WTC11 (cell line): Measurements from ENCODE around the gene COX6B1.

ENCODE experiments used
- CBFB ChIP-seq: sonication (generic); formaldehyde crosslinking; IDR thresholded peaks from 2 replicates; pipeline ENCODE4 v1.8.1; 2022; ENCODE audit warnings: mild to moderate bottlenecking, low read depth, missing genetic modification reagents
- CREM ChIP-seq: sonication (generic); formaldehyde crosslinking; IDR thresholded peaks from 2 replicates; pipeline ENCODE4 v1.8.1; 2022; ENCODE audit warnings: mild to moderate bottlenecking, missing genetic modification reagents, moderate library complexity
- ESRRA ChIP-seq: sonication (generic); formaldehyde crosslinking; IDR thresholded peaks from 2 replicates; pipeline ENCODE4 v1.8.1; 2022; ENCODE audit warnings: mild to moderate bottlenecking, missing genetic modification reagents, borderline replicate concordance
- FOXJ3 ChIP-seq: sonication (generic); formaldehyde crosslinking; IDR thresholded peaks from 2 replicates; pipeline ENCODE4 v1.9.0; 2021; ENCODE audit warnings: missing genetic modification reagents, mild to moderate bottlenecking, borderline replicate concordance
- FOXP1 ChIP-seq: sonication (generic); formaldehyde crosslinking; IDR thresholded peaks from 2 replicates; pipeline ENCODE4 v1.8.0; 2022; ENCODE audit warnings: missing genetic modification reagents, mild to moderate bottlenecking, moderate library complexity, borderline replicate concordance
- JUN ChIP-seq: sonication (generic); formaldehyde crosslinking; IDR thresholded peaks from 2 replicates; pipeline ENCODE4 v1.8.0; 2023; ENCODE audit warnings: mild to moderate bottlenecking, missing genetic modification reagents
- NR2C2 ChIP-seq: sonication (generic); formaldehyde crosslinking; IDR thresholded peaks from 2 replicates; pipeline ENCODE4 v1.8.0; 2022; ENCODE audit warnings: mild to moderate bottlenecking, missing genetic modification reagents
- TF ChIP-seq, protein P1 (sequence below): fragments of 200-600 bp; IDR thresholded peaks from 2 replicates; pipeline ENCODE4 v1.8.0; 2022; ENCODE audit warnings: antibody characterized with exemption
- TF ChIP-seq, protein P2 (sequence below): sonication (generic); formaldehyde crosslinking; IDR thresholded peaks from 2 replicates; pipeline ENCODE4 v1.8.0; 2022; ENCODE audit warnings: mild to moderate bottlenecking, missing genetic modification reagents
- TF ChIP-seq, protein P3 (sequence below): sonication (generic); formaldehyde crosslinking; IDR thresholded peaks from 2 replicates; pipeline ENCODE4 v1.8.0; 2022; ENCODE audit warnings: mild to moderate bottlenecking, missing genetic modification reagents
- TF ChIP-seq, protein P4 (sequence below): sonication (generic); formaldehyde crosslinking; IDR thresholded peaks from 2 replicates; pipeline ENCODE4 v1.8.1; 2023; ENCODE audit warnings: mild to moderate bottlenecking, missing genetic modification reagents, moderate library complexity
- TF ChIP-seq, protein P5 (sequence below): sonication (generic); formaldehyde crosslinking; IDR thresholded peaks from 2 replicates; pipeline ENCODE4 v1.8.1; 2023; ENCODE audit warnings: mild to moderate bottlenecking, missing genetic modification reagents

DNA sequence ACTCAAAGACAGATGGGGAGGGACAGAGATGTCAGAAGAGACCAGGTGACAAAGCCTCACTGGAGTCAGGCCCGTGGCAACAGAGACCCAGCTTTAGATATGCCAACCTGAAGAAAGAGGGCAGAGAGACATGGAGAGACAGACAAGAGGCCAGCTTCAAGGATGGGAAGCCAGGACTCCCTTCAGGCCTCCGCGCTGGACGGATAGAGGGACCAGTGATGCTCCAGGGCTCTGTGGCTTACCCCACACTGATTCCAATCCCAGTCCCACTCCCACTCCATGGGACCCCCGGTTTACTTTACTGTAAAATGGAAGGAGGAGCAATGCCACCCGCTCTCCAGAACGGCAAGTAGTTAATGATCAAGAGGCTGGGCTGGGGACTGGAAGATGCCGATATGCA, 8.3 kb upstream of the COX6B1 start:
- TF ChIP-seq FOXP1 (no peak), CREM (no peak), JUN (CRISPR knock-in tag) (no peak), CBFB (CRISPR knock-in tag) (no peak), ESRRA (no peak), FOXJ3 (CRISPR knock-in tag) (no peak), NR2C2 (no peak)
- TF ChIP-seq, protein P1, sequence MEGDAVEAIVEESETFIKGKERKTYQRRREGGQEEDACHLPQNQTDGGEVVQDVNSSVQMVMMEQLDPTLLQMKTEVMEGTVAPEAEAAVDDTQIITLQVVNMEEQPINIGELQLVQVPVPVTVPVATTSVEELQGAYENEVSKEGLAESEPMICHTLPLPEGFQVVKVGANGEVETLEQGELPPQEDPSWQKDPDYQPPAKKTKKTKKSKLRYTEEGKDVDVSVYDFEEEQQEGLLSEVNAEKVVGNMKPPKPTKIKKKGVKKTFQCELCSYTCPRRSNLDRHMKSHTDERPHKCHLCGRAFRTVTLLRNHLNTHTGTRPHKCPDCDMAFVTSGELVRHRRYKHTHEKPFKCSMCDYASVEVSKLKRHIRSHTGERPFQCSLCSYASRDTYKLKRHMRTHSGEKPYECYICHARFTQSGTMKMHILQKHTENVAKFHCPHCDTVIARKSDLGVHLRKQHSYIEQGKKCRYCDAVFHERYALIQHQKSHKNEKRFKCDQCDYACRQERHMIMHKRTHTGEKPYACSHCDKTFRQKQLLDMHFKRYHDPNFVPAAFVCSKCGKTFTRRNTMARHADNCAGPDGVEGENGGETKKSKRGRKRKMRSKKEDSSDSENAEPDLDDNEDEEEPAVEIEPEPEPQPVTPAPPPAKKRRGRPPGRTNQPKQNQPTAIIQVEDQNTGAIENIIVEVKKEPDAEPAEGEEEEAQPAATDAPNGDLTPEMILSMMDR = no peak
- TF ChIP-seq, protein P2, sequence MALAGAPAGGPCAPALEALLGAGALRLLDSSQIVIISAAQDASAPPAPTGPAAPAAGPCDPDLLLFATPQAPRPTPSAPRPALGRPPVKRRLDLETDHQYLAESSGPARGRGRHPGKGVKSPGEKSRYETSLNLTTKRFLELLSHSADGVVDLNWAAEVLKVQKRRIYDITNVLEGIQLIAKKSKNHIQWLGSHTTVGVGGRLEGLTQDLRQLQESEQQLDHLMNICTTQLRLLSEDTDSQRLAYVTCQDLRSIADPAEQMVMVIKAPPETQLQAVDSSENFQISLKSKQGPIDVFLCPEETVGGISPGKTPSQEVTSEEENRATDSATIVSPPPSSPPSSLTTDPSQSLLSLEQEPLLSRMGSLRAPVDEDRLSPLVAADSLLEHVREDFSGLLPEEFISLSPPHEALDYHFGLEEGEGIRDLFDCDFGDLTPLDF (CRISPR knock-in tag) = no peak
- TF ChIP-seq, protein P3, sequence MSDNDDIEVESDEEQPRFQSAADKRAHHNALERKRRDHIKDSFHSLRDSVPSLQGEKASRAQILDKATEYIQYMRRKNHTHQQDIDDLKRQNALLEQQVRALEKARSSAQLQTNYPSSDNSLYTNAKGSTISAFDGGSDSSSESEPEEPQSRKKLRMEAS (CRISPR knock-in tag) = no peak
- TF ChIP-seq, protein P4, sequence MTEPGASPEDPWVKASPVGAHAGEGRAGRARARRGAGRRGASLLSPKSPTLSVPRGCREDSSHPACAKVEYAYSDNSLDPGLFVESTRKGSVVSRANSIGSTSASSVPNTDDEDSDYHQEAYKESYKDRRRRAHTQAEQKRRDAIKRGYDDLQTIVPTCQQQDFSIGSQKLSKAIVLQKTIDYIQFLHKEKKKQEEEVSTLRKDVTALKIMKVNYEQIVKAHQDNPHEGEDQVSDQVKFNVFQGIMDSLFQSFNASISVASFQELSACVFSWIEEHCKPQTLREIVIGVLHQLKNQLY = no peak
- TF ChIP-seq, protein P5, sequence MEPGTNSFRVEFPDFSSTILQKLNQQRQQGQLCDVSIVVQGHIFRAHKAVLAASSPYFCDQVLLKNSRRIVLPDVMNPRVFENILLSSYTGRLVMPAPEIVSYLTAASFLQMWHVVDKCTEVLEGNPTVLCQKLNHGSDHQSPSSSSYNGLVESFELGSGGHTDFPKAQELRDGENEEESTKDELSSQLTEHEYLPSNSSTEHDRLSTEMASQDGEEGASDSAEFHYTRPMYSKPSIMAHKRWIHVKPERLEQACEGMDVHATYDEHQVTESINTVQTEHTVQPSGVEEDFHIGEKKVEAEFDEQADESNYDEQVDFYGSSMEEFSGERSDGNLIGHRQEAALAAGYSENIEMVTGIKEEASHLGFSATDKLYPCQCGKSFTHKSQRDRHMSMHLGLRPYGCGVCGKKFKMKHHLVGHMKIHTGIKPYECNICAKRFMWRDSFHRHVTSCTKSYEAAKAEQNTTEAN (CRISPR knock-in tag) = no peak
